Measurements from ENCODE around the gene VSIG2.

VSIG2 gene

GRCh38 chr11:124761301-124762104 is 9.4 kb upstream of the VSIG2 start:
- Histone ChIP-seq H3K79me2 (ENCODE audit: insufficient read depth, low read length) (no peaks in the 10 kb centered on the region), H3K9me2 (replicated peaks; ENCODE audit: insufficient read depth, low read length) (no peaks in the 10 kb centered on the region), H3K27me3 (ENCODE audit: low read length) (no peaks in the 10 kb centered on the region), H3K4me3 (ENCODE audit: insufficient read depth, low read length, poor library complexity, severe bottlenecking) (peak overlapping the region; percentile 61), H3K27ac (ENCODE audit: low read depth, low read length) (no peak overlapping the region), H3F3A (ENCODE audit: insufficient read depth) (no peaks in the 10 kb centered on the region), H3K9me3 (ENCODE audit: insufficient read depth, low read length) (no peaks in the 10 kb centered on the region), H4K20me1 (ENCODE audit: low read depth, low read length) (no peaks in the 10 kb centered on the region), H3K4me2 (ENCODE audit: low read depth, low read length, poor library complexity, severe bottlenecking) (peak overlapping the region; percentile 60), H3K36me3 (ENCODE audit: low read length) (no peaks in the 10 kb centered on the region), H2AFZ (ENCODE audit: low read depth, low read length, severe bottlenecking) (peak overlapping the region; percentile 66), H3K9ac (ENCODE audit: low read length) (peak overlapping the region; percentile 63)
- no peak for TF ChIP-seq CTCF (IDR thresholded peaks at IDR 0.05; ENCODE audit: insufficient read depth, low read length, poor library complexity, severe bottlenecking)
- TF ChIP-seq EZH2phosphoT487 (conservative IDR thresholded peaks at IDR 0.05; ENCODE audit: low read length), result peak; percentile 76; the same call in 1 of the 2 replicates

GRCh38 chr11:124760806-124761205 is 8.8 kb upstream of the VSIG2 start:
- H3F3A ChIP-seq (ENCODE audit: insufficient read depth), result no peaks in the 10 kb centered on the region
- no peaks in the 10 kb centered on the region for H3K9me3 ChIP-seq (ENCODE audit: insufficient read depth, low read length)
- H2AFZ ChIP-seq (ENCODE audit: low read depth, low read length, severe bottlenecking), result no peak overlapping the region
- no peaks in the 10 kb centered on the region for H3K9me2 ChIP-seq (replicated peaks; ENCODE audit: insufficient read depth, low read length)
- no peak for TF ChIP-seq CTCF (IDR thresholded peaks at IDR 0.05; ENCODE audit: insufficient read depth, low read length, poor library complexity, severe bottlenecking)
- no peak for TF ChIP-seq EZH2phosphoT487 (conservative IDR thresholded peaks at IDR 0.05; ENCODE audit: low read length)
- H3K9ac ChIP-seq (ENCODE audit: low read length), result no peak overlapping the region
- H3K36me3 ChIP-seq (ENCODE audit: low read length), result no peaks in the 10 kb centered on the region
- no peak overlapping the region for H3K4me2 ChIP-seq (ENCODE audit: low read depth, low read length, poor library complexity, severe bottlenecking)
- H3K4me3 ChIP-seq (ENCODE audit: insufficient read depth, low read length, poor library complexity, severe bottlenecking), result no peak overlapping the region
- no peaks in the 10 kb centered on the region for H4K20me1 ChIP-seq (ENCODE audit: low read depth, low read length)
- no peak overlapping the region for H3K27ac ChIP-seq (ENCODE audit: low read depth, low read length)
- no peaks in the 10 kb centered on the region for H3K27me3 ChIP-seq (ENCODE audit: low read length)
- no peaks in the 10 kb centered on the region for H3K79me2 ChIP-seq (ENCODE audit: insufficient read depth, low read length)

GRCh38 chr11:124760205-124760652 is 8.2 kb upstream of the VSIG2 start:
- no peaks in the 10 kb centered on the region for H3K27me3 ChIP-seq (ENCODE audit: low read length)

More at GRCh38 chr11:124760205-124760652, 8.2 kb upstream of the VSIG2 start:
- no peaks in the 10 kb centered on the region for H4K20me1 ChIP-seq (ENCODE audit: low read depth, low read length)
- TF ChIP-seq EZH2phosphoT487 (conservative IDR thresholded peaks at IDR 0.05; ENCODE audit: low read length) (no peak), CTCF (IDR thresholded peaks at IDR 0.05; ENCODE audit: insufficient read depth, low read length, poor library complexity, severe bottlenecking) (no peak)
- H3K79me2 ChIP-seq (ENCODE audit: insufficient read depth, low read length), result no peaks in the 10 kb centered on the region
- no peak overlapping the region for H3K4me3 ChIP-seq (ENCODE audit: insufficient read depth, low read length, poor library complexity, severe bottlenecking)
- H3K9ac ChIP-seq (ENCODE audit: low read length), result no peak overlapping the region
- H3F3A ChIP-seq (ENCODE audit: insufficient read depth), result no peaks in the 10 kb centered on the region
- H3K9me3 ChIP-seq (ENCODE audit: insufficient read depth, low read length), result no peaks in the 10 kb centered on the region
- no peak overlapping the region for H3K27ac ChIP-seq (ENCODE audit: low read depth, low read length)
- H3K4me2 ChIP-seq (ENCODE audit: low read depth, low read length, poor library complexity, severe bottlenecking), result no peak overlapping the region
- no peaks in the 10 kb centered on the region for H3K36me3 ChIP-seq (ENCODE audit: low read length)
- H2AFZ ChIP-seq (ENCODE audit: low read depth, low read length, severe bottlenecking), result no peak overlapping the region
- no peaks in the 10 kb centered on the region for H3K9me2 ChIP-seq (replicated peaks; ENCODE audit: insufficient read depth, low read length)
